Erythroblast (primary cell): ENCODE results near the gene CMTM3.

ENCODE experiments used
- GATA1 ChIP-seq: IDR thresholded peaks from 2 replicates; pipeline ENCODE4 v1.6.1; 2011; ENCODE audit warnings: low read depth, mild to moderate bottlenecking, control low read depth, low read length, moderate library complexity
- POLR2A ChIP-seq: IDR thresholded peaks from 2 replicates; pipeline ENCODE4 v1.6.1; 2011; ENCODE audit warnings: mild to moderate bottlenecking, low read length

DNA sequence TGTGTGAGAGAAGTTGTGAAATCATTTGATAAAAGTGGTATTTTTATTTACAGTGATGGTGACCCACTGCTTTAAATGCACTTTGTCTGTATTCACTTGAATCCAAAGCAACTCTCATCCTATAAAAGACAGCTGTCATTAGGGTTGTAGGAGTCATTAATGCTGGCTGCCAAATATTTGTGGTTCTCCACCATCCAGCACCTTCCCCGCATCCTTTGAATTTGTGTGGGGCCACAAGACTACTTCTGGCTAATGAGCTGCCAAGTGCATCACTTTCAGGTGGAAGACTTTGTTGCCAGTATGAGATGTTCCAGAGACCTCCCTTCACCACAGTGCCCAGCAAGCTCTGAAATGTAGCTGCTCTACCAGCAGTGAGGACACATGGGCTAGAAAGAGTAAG lies 43.4 kb downstream of the CMTM3 start:
- TF ChIP-seq POLR2A (no peak), GATA1 (no peak)
